Mucosa of rectum (tissue), 2 donors: Measurements from ENCODE around the gene OR1F1.
A peak's percentile ranks its signal among the peaks of the same experiment; 100 is the strongest.

Experiments
- H3K27ac ChIP-seq, 2 donors: one replicate each; pipeline ENCODE4 v1.7.0; 2013; ENCODE audit warnings: inconsistent platforms in 2 of 2, low read depth in 2 of 2, low read length in 2 of 2
- H3K27me3 ChIP-seq, 2 donors: one replicate each; pipeline ENCODE4 v1.7.0; 2013; ENCODE audit warnings: low read length in 2 of 2; ENCODE audit not compliant: control insufficient read depth in 2 of 2, insufficient read depth in 2 of 2
- H3K36me3 ChIP-seq, 2 donors: one replicate each; pipeline ENCODE4 v1.7.0; 2013; ENCODE audit warnings: low read length in 2 of 2; ENCODE audit not compliant: control insufficient read depth in 2 of 2, insufficient read depth in 2 of 2
- H3K4me1 ChIP-seq, 2 donors: one replicate each; pipeline ENCODE4 v1.7.0; 2013; ENCODE audit warnings: low read length in 2 of 2, mild to moderate bottlenecking in 1 of 2; ENCODE audit not compliant: control insufficient read depth in 2 of 2, insufficient read depth in 2 of 2
- H3K4me3 ChIP-seq, 2 donors: one replicate each; pipeline ENCODE4 v1.7.0; 2013; ENCODE audit warnings: low read length in 2 of 2
- H3K9ac ChIP-seq, 2 donors: one replicate each; pipeline ENCODE4 v1.7.0; 2013; ENCODE audit warnings: low read length in 2 of 2, low read depth in 1 of 2, mild to moderate bottlenecking in 1 of 2
- H3K9me3 ChIP-seq, 2 donors: one replicate each; pipeline ENCODE4 v1.7.0; 2013; ENCODE audit warnings: low read length in 2 of 2; ENCODE audit not compliant: control insufficient read depth in 2 of 2
- donor health status: healthy.
- donor health status: Normal muscosa, but diverticular disease.

Gene OR1F1

GRCh38 chr16:3220839-3221238, 32.8 kb downstream of the OR1F1 start:
- H3K4me1 ChIP-seq = peaks cover 0 to under 1% of the 10 kb centered on the region in 2 donors
- H3K36me3 ChIP-seq = peaks cover 23 to 24% of the 10 kb centered on the region in 2 donors
- no peak overlapping the region for H3K27ac ChIP-seq
- no peak overlapping the region for H3K4me3 ChIP-seq
- H3K27me3 ChIP-seq = peaks cover 0 to 2% of the 10 kb centered on the region in 2 donors
- H3K9me3 ChIP-seq = peaks cover 23 to 39% of the 10 kb centered on the region in 2 donors
- no peak overlapping the region for H3K9ac ChIP-seq

GRCh38 chr16:3223913-3224515, 36.0 kb downstream of the OR1F1 start:
- Histone ChIP-seq H3K27ac (no peak overlapping the region), H3K9ac (no peak overlapping the region), H3K4me1 (no peaks in the 10 kb centered on the region), H3K4me3 (no peak overlapping the region), H3K9me3 (peaks cover 27 to 44% of the 10 kb centered on the region in 2 donors), H3K36me3 (peaks cover 40 to 45% of the 10 kb centered on the region in 2 donors), H3K27me3 (no peaks in the 10 kb centered on the region)

- Histone ChIP-seq H3K27ac (peak overlapping the region; percentile 95 to 97), H3K9ac (peak overlapping the region; percentile 89 to 95), H3K4me3 (peak overlapping the region; percentile 94 to 100), H3K9me3 (peaks cover 4 to 6% of the 10 kb centered on the region in 2 donors), H3K36me3 (peaks cover 28 to 32% of the 10 kb centered on the region in 2 donors), H3K4me1 (peaks cover 9% of the 10 kb centered on the region in 2 donors), H3K27me3 (no peaks in the 10 kb centered on the region)
These were observed 46.5 kb downstream of the OR1F1 start for GRCh38 chr16:3234543-3234856.

GRCh38 chr16:3234857-3235561, 47.0 kb downstream of the OR1F1 start, which contains the start of gene ZNF200:
TSS of gene ZNF200 (minus strand) at chr16:3235158. CDS start at chr16:3233755, 1,403 bp downstream.
- Histone ChIP-seq H3K4me1 (peaks cover 9% of the 10 kb centered on the region in 2 donors), H3K4me3 (peak within 1 kb of the TSS; percentile 94 to 100), H3K36me3 (peaks cover 26 to 27% of the 10 kb centered on the region in 2 donors), H3K9me3 (peaks cover 4% of the 10 kb centered on the region in 2 donors), H3K27ac (peak within 1 kb of the TSS; percentile 95 to 97), H3K9ac (peak within 1 kb of the TSS; percentile 89 to 95), H3K27me3 (no peaks in the 10 kb centered on the region)

GRCh38 chr16:3235856-3236669, 48.1 kb downstream of the OR1F1 start:
- H3K4me3 ChIP-seq = no peak overlapping the region
- H3K9ac ChIP-seq = no peak overlapping the region
- H3K36me3 ChIP-seq = peaks cover 18% of the 10 kb centered on the region in 2 donors
- H3K9me3 ChIP-seq = peaks cover 0 to under 1% of the 10 kb centered on the region in 2 donors
- H3K4me1 ChIP-seq = peaks cover 9% of the 10 kb centered on the region in 2 donors
- H3K27me3 ChIP-seq = no peaks in the 10 kb centered on the region
- H3K27ac ChIP-seq = no peak overlapping the region

GRCh38 chr16:3241761-3242160, 53.8 kb downstream of the OR1F1 start:
- Histone ChIP-seq H3K4me3 (no peak overlapping the region), H3K27ac (no peak overlapping the region), H3K27me3 (no peaks in the 10 kb centered on the region), H3K4me1 (no peaks in the 10 kb centered on the region), H3K9me3 (no peaks in the 10 kb centered on the region), H3K9ac (no peak overlapping the region), H3K36me3 (no peaks in the 10 kb centered on the region)

GRCh38 chr16:3242709-3243108, 54.7 kb downstream of the OR1F1 start:
- Histone ChIP-seq H3K4me1 (no peaks in the 10 kb centered on the region), H3K9me3 (no peaks in the 10 kb centered on the region), H3K36me3 (no peaks in the 10 kb centered on the region), H3K27ac (no peak overlapping the region), H3K27me3 (no peaks in the 10 kb centered on the region), H3K4me3 (no peak overlapping the region), H3K9ac (no peak overlapping the region)

- no peak overlapping the region for H3K9ac ChIP-seq
- H3K4me1 ChIP-seq = no peaks in the 10 kb centered on the region
These were observed 55.9 kb downstream of the OR1F1 start for GRCh38 chr16:3243882-3244281.

GRCh38 chr16:3246002-3246401, 58.0 kb downstream of the OR1F1 start:
- Histone ChIP-seq H3K4me3 (no peak overlapping the region), H3K27me3 (no peaks in the 10 kb centered on the region), H3K9me3 (no peaks in the 10 kb centered on the region), H3K9ac (no peak overlapping the region), H3K27ac (no peak overlapping the region), H3K4me1 (no peaks in the 10 kb centered on the region), H3K36me3 (no peaks in the 10 kb centered on the region)

More at GRCh38 chr16:3243882-3244281, 55.9 kb downstream of the OR1F1 start:
- no peak overlapping the region for H3K4me3 ChIP-seq
- no peaks in the 10 kb centered on the region for H3K36me3 ChIP-seq
- no peak overlapping the region for H3K27ac ChIP-seq
- H3K9me3 ChIP-seq = no peaks in the 10 kb centered on the region
- H3K27me3 ChIP-seq = no peaks in the 10 kb centered on the region

- H3K4me1 ChIP-seq = no peaks in the 10 kb centered on the region
- no peaks in the 10 kb centered on the region for H3K36me3 ChIP-seq
- H3K4me3 ChIP-seq = no peak overlapping the region
- H3K27ac ChIP-seq = no peak overlapping the region
- H3K27me3 ChIP-seq = no peaks in the 10 kb centered on the region
- no peak overlapping the region for H3K9ac ChIP-seq
- H3K9me3 ChIP-seq = no peaks in the 10 kb centered on the region
These were observed 58.9 kb downstream of the OR1F1 start for GRCh38 chr16:3246876-3247275.
